NCI-H748 treated with DMSO at 0.1 percent for 48 hours (cell line): ENCODE measurements around the gene EVA1C.
"Not testable (repeated sequence)": the region's sequence is repeated elsewhere in the genome, so short reads cannot be mapped to it uniquely, and the experiment has no call there.

Source experiments
- DNase-seq: peaks from one replicate; lab custom pipeline; 2025; lab: John Stamatoyannopoulos, UW

EVA1C gene

GRCh38 chr21:32499249-32500055, 86.9 kb downstream of the EVA1C start:
- no peak for DNase-seq

DNA sequence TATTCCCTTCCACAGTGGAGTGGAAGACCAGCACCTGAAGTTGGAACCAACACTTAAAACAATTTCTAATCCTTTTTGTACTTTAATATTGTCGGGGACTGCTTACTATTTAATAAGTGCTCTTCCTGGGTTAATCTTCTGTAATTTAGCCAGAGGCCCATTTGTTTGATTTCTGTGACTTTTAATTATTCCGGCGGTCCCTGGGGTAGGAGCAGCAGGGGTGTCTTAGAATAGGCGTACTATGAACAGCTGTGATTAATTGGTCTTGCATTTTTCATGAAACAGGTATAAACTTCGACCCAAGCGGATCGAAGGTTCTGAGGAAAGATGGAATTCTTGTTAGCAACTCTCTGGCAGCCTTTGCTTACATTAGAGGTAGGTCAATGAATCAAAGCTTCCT, 91.1 kb downstream of the EVA1C start:
- not testable (repeated sequence) for DNase-seq

- DNase-seq = not testable (repeated sequence)
Measured at GRCh38 chr21:32505767-32506166, 93.3 kb downstream of the EVA1C start.

DNA sequence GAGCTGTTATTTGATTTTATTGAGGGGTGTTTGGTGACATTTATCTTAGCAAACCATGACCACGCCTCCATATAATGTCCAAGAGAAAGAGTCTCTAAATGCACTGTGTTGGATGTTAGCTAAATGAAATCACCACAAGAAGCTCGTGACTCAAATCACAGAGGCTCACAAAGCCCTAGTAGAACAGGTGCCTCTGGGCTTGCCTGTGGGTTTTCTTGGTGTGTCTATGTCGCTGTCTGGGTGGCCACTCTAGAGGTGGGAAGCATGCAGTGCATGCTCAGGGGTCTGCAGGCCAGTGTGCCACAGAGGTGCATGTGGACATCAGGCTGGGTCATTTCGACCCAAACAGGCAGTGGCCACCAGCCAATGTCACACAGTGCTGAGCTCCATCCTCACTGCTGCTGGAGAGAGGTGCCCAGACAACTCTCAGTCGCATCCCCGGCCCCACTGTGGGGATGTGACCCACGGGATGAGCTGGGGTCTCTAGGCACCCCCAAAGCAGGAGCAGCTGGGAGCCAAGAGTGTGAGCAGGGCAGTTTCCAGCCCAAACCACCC, 94.0 kb downstream of the EVA1C start:
- DNase-seq = not testable (repeated sequence)

DNA sequence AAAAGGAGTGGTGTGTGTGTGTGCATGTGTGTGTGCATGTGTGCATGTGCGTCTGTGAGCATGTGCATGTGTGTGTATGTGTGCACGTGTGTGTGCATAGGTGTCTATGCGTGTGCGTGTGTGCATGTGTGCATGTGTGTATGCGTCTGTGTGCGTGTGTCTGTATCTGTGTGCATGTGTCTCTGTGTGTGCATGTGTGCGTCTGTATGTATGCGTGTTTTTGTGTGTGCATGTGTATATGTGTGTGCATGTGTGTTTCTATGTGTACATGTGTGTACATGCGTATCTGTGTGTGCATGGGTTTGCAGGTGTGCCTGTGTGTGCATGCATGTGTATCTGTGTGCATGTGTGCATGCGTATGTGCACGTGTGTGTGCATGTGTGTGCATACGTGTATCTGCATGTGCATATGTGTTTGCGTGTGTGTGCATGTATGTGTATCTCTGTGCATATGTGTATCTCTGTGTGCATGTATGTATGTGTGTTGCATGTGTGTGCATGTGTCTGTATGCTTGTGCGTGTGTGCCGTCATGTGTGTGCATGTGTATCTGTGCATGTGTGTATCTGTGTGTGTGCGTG, 94.9 kb downstream of the EVA1C start:
- DNase-seq = no peak

DNA sequence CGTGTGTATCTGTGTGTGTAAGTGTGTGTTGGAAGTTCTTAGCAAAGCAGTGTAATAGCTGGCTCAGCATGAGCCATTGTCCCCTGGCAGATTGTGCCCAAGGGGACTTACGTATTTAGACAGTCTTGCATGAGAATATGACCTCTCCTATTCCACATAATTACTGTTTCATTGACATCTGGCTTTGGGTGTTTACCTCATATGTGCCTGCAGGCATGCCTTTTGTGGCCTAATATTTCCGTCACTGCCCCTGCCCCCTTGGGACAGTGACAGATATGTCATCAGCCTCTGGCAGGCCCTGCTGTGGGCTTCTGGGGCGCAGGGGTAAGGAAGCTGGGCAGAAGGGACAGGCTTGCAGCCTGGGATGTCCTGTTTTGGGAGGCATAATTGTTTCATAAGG, 95.5 kb downstream of the EVA1C start:
- not testable (repeated sequence) for DNase-seq

DNA sequence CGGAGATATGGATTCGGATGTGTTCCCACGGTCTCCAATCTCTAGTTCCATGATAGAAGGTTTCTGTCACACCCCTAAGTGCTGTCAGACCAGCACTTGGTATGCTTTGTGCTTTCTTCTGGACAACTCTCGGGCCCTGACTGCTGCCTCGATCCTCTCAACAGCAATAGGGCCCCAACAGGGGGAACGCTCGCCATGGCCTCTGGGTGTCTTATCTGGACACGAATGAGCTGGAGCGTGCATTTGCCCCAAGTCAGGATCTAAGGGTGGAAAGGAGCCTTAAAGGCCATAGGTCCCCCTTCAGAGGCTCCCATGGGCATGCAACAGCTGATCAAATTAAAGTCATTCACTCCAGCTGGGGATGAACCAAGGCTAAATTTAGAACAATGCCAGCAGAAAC, 96.1 kb downstream of the EVA1C start:
- no peak for DNase-seq

DNA sequence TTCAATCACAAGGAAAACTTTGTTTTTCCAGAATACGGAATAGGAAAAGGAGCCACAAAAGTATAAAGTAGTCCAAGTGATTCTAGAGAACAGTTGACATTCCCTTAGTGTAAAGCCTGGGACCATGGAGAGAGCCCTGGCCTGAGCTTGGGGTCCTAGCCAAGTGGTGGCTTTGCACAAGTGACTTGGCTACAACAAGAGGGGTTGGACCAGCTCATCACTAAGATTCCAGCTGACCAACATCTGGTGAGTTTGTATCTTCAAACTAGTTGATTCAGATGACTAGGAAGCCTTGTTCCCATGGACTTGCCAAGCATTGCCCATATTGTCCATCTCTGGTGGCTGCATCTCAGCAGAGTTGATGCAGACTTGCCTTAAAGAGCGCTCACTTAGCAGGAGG, 96.5 kb downstream of the EVA1C start:
- not testable (repeated sequence) for DNase-seq

- DNase-seq = no peak
Measured at GRCh38 chr21:32514275-32515055, 102.0 kb downstream of the EVA1C start.

- no peak for DNase-seq
Measured at GRCh38 chr21:32515874-32516273, 103.4 kb downstream of the EVA1C start.

- DNase-seq = no peak
Measured at GRCh38 chr21:32516756-32517649, 104.5 kb downstream of the EVA1C start.

GRCh38 chr21:32519945-32520874, 107.7 kb downstream of the EVA1C start:
- DNase-seq = no peak

DNA sequence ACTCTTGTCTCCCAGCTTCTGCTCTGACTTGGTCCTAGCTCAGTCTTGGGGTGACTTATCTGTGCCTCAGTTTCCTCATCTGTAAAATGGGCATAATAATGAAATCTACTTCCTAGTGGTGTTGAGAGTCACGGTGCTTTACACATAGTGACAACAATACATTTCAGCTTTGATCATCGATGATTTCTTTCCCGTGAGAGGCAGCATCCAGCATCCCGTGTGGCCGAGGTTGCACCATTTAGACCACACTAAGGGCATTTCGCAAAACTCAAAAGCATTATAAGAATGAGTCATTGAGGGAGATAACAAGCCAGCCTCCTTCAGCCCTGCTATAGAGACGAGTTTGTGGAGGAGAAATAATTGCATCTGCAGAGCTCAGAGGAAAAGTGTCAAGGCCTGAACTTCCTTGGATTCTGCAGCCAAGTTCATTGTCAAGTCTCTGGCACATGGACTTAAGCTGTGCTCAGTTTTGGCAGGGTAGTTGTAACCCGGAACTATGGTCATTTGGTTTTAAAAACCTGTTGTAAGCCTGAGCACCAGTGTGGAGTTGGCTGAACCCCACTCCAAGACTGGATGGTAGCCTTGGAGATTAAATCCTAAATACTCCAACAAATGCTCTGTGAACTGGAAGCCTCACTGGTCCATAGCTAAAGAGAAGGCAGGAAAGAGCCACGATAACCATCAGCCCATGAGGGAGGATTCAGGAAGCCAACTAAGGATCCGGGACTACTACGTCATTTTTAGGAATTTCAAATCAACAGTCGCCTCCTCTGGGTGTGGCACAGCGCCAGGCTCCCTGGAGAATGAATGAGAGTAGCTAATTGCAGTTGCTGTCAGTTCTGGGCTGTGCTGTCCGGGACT, 108.6 kb downstream of the EVA1C start:
- peak; percentile 8 for DNase-seq

GRCh38 chr21:32521736-32522355, 109.3 kb downstream of the EVA1C start:
- DNase-seq = no peak

DNA sequence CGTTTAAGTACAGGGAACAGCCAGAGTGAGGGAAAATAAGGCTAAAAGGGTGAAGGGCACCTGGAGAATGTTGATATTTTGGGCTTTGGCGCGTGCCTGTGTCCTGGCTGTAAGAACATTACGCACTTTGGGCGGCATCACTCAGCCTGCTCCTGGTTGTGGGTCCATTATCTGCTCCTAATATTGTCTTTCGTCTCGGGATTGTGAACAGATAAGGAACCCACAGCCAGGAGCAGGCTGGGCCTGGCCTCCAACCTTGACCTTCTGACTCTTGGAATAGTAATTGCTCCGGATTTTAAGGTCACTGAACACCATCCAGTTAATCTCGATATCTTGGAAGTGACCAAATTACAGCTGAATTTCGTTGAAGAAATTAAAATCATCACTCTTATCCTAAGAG, 111.0 kb downstream of the EVA1C start:
- no peak for DNase-seq

DNA sequence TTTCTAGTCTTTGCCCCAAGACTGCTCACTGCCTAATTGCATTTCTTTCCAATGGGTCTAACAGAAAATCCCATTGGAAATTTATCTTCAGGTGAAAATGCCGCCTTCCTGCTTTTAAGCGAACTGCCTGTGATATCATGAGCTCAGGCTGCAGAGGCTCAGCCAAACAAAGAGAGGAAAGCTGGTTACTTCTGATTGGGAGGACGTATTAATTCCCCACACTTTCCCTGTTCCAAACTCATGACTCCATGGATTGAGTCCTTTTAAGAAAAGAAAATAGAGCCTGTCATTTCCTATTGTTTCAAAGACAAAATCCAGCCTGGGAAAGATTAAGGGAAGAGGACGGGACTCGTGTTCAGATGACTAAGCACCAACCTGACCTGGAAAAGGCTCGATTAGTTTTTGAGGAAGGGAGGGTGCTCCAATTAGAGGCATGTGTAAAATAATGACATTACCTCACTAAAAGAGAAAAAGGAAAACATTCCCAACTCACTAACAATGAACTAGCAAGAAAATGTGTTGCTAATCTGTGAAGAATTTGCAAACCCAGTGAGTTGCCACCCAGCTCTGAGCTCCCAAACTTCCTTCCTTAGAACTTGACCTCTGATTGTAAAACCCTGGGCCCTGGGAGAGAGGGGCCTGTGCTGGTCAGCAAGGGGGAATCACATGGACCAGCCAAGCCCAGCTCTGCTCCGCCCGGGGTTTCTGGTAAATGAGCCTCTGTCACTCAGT, 111.6 kb downstream of the EVA1C start:
- no peak for DNase-seq

DNA sequence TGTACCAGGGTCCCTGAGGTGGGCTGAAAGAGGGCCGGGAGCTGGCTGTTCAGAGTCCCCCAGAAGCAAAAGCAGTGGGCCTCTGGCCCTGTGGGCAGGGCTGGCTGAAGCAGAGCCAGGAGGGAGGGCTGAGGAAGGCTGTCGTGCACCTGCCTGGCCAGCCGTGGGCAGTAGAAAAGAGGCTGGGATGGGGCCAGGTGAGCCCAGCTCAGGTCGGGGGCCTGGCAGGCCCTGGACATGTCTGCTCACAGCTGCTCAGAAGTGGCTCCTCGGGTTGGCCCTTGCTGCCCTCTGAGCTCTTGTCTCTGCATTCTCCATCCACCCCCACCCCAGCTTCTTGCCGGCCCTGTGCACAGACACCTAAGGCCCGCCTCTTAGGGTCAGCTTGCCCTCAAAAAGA, 112.8 kb downstream of the EVA1C start:
- no peak for DNase-seq

- DNase-seq = no peak
Measured at GRCh38 chr21:32529679-32530078, 117.2 kb downstream of the EVA1C start.
